ENCODE data around the gene NCOA7.

DNA sequence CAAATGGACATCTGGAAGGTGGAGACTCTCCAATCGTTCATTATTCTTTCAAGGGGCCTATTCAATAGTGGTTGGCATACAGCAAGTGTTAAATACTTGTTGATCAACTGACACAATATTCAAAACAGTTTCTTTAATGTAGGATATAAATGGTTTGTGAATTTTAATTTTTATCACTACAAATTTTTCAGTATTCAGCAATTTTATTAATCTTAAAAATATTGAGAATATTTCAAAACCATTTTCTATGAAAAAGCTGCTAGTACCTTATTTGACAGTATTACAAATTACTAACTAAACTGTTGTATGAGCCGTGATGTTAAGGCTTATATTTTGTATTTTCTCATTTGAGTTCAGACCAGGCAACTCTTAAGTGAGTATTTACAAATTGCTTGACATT is 32.4 kb downstream of the NCOA7 start:
- TF ChIP-seq POLR2A (IDR thresholded peaks at IDR 0.05): no peak
- TF ChIP-seq, protein P1, sequence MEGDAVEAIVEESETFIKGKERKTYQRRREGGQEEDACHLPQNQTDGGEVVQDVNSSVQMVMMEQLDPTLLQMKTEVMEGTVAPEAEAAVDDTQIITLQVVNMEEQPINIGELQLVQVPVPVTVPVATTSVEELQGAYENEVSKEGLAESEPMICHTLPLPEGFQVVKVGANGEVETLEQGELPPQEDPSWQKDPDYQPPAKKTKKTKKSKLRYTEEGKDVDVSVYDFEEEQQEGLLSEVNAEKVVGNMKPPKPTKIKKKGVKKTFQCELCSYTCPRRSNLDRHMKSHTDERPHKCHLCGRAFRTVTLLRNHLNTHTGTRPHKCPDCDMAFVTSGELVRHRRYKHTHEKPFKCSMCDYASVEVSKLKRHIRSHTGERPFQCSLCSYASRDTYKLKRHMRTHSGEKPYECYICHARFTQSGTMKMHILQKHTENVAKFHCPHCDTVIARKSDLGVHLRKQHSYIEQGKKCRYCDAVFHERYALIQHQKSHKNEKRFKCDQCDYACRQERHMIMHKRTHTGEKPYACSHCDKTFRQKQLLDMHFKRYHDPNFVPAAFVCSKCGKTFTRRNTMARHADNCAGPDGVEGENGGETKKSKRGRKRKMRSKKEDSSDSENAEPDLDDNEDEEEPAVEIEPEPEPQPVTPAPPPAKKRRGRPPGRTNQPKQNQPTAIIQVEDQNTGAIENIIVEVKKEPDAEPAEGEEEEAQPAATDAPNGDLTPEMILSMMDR (IDR thresholded peaks at IDR 0.05): no peak
